HepG2 (cell line): Measurements from ENCODE around the gene GPR148. TPM values are rescaled to one million over a fixed set of nuclear protein-coding genes. Genes with fewer than 3 reads are reported as not detected.

ENCODE experiments used
- ATAC-seq: fragments of 200-7000 bp; cut with Tn5 transposase; 3 replicates; pipeline ENCODE4 v1.9.1; 2020; ENCODE audit warnings: mild to moderate bottlenecking, moderate library complexity
- BruUV-seq: library from RNA; stranded (reverse); fragments of 400-500 nt; replicated peaks from 2 replicates; lab custom pipeline; 2021; lab: Mats Ljungman, UMichigan
- CTCF ChIA-PET: fragments of 300-600 bp; formaldehyde crosslinking; extraction: SDS; loops from one replicate; lab custom pipeline; 2021; ENCODE audit warnings: low total read pairs, inconsistent platforms, low intra/inter-chr PET ratio; lab: Yijun Ruan, JAX
- POLR2A ChIA-PET: fragments of 350-600 bp; sonication (Branson Sonifier 250); formaldehyde crosslinking; loops from one replicate; lab custom pipeline; 2020; ENCODE audit warnings: antibody characterized with exemption, inconsistent platforms; lab: Yijun Ruan, JAX
- DNase-seq: peaks from one replicate; pipeline ENCODE4 v3.0.0-alpha.2; 2015; ENCODE audit warnings: low spot score
- FAIRE-seq: peaks from 3 replicates; lab custom pipeline; 2011; peaks lifted over from hg19 to GRCh38; lab: Jason Lieb, UNC
- H2AFZ ChIP-seq: one replicate; pipeline ENCODE4 v1.6.1; 2011; ENCODE audit warnings: low read length, inconsistent platforms
- H3K27ac ChIP-seq: fragments of 300-600 bp; 3 replicates; pipeline ENCODE4 v1.8.0; 2011; ENCODE audit warnings: mixed run types, mild to moderate bottlenecking, mixed read lengths, low read length, inconsistent platforms; ENCODE audit not compliant: insufficient read depth; ENCODE audit errors: extremely low read length
- H3K27me3 ChIP-seq, 2 experiments: fragments of 200-600 bp in 1 of 2; 2 replicates in 1 of 2; 3 replicates in 1 of 2; pipeline versions ENCODE4 v1.6.0 to v1.8.0; 2011; ENCODE audit warnings: low read length in 2 of 2, mild to moderate bottlenecking in 2 of 2, moderate library complexity in 2 of 2, inconsistent platforms in 1 of 2; ENCODE audit not compliant: insufficient read depth in 2 of 2, control insufficient read depth in 1 of 2
- H3K36me3 ChIP-seq, 2 experiments: fragments of 200-600 bp in 1 of 2; replicated peaks in 1 of 2; 2 replicates in 1 of 2; 3 replicates in 1 of 2; pipeline versions ENCODE4 v1.5.1 to v1.8.0; 2011; ENCODE audit warnings: low read length in 2 of 2, inconsistent platforms in 1 of 2; ENCODE audit not compliant: insufficient read depth in 2 of 2, control insufficient read depth in 1 of 2
- H3K4me1 ChIP-seq: 2 replicates; pipeline ENCODE4 v1.5.1; 2012; ENCODE audit warnings: low read length, inconsistent platforms; ENCODE audit not compliant: insufficient read depth
- H3K4me2 ChIP-seq: 2 replicates; pipeline ENCODE4 v1.6.0; 2011; ENCODE audit warnings: low read depth, low read length, inconsistent platforms
- H3K4me3 ChIP-seq, 3 experiments: fragments of 200-600 bp in 1 of 3; sonication (generic), shearing (Covaris generic) in 1 of 3; replicated peaks in 1 of 3; 2 replicates each; pipeline ENCODE4 v1.5.1; 2011 to 2016; ENCODE audit warnings: low read length in 3 of 3, inconsistent platforms in 2 of 3, low read depth in 2 of 3, mild to moderate bottlenecking in 2 of 3, control low read depth in 1 of 3, mixed read lengths in 1 of 3; ENCODE audit not compliant: insufficient read depth in 1 of 3
- H3K79me2 ChIP-seq: one replicate; pipeline ENCODE4 v1.6.1; 2011; ENCODE audit warnings: low read length, inconsistent platforms; ENCODE audit not compliant: insufficient read depth
- H3K9ac ChIP-seq: 2 replicates; pipeline ENCODE4 v1.6.0; 2011; ENCODE audit warnings: mild to moderate bottlenecking, low read depth, low read length, inconsistent platforms; ENCODE audit not compliant: insufficient read depth
- H3K9me3 ChIP-seq: 2 replicates; pipeline ENCODE4 v1.5.1; 2012; ENCODE audit warnings: mild to moderate bottlenecking, low read length
- H4K20me1 ChIP-seq: 2 replicates; pipeline ENCODE4 v1.6.0; 2011; ENCODE audit warnings: inconsistent platforms, mild to moderate bottlenecking, low read length, moderate library complexity; ENCODE audit not compliant: insufficient read depth
- ATF5 ChIP-seq: sonication (generic); formaldehyde crosslinking; IDR thresholded peaks from 2 replicates; pipeline ENCODE4 v1.4.0; 2020; ENCODE audit warnings: mild to moderate bottlenecking, low read depth, missing genetic modification reagents
- CAMTA2 ChIP-seq: sonication (generic); formaldehyde crosslinking; IDR thresholded peaks from 2 replicates; pipeline ENCODE4 v1.4.0; 2020; ENCODE audit warnings: mild to moderate bottlenecking, missing genetic modification reagents, borderline replicate concordance
- CREB1 ChIP-seq, 2 experiments: fragments of 450-650 bp in 1 of 2; IDR thresholded peaks; 2 replicates each; pipeline ENCODE4 v1.6.1; 2016 to 2017; ENCODE audit warnings: control low read depth in 1 of 2, mild to moderate bottlenecking in 1 of 2, missing compliant biosample characterization in 1 of 2, missing genetic modification characterization in 1 of 2
- GLI4 ChIP-seq: sonication (generic); formaldehyde crosslinking; IDR thresholded peaks from 2 replicates; pipeline ENCODE4 v1.5.1; 2020; ENCODE audit warnings: missing genetic modification reagents, mild to moderate bottlenecking, moderate library complexity, borderline replicate concordance
- NFKB2 ChIP-seq: sonication (generic); formaldehyde crosslinking; IDR thresholded peaks from 2 replicates; pipeline ENCODE4 v1.4.0; 2020; ENCODE audit warnings: missing genetic modification reagents, borderline replicate concordance
- PATZ1 ChIP-seq: sonication (generic); formaldehyde crosslinking; IDR thresholded peaks from 2 replicates; pipeline ENCODE4 v1.4.0; 2020; ENCODE audit warnings: missing genetic modification reagents
- POLR2G ChIP-seq: fragments of 200-400 bp; formaldehyde crosslinking; IDR thresholded peaks from 2 replicates; pipeline ENCODE4 v1.6.1; 2018; ENCODE audit warnings: mild to moderate bottlenecking, low read depth, low read length, moderate library complexity
- TAF1 ChIP-seq: sonication (generic); formaldehyde crosslinking; IDR thresholded peaks from 2 replicates; pipeline ENCODE4 v1.4.0; 2020; ENCODE audit warnings: missing genetic modification reagents
- ZNF30 ChIP-seq: sonication (generic); formaldehyde crosslinking; IDR thresholded peaks from 2 replicates; pipeline ENCODE4 v1.5.0; 2020; ENCODE audit warnings: mild to moderate bottlenecking, missing genetic modification reagents
- ZNF33A ChIP-seq: sonication (generic); formaldehyde crosslinking; IDR thresholded peaks from 2 replicates; pipeline ENCODE4 v1.5.1; 2020; ENCODE audit warnings: missing genetic modification reagents, mild to moderate bottlenecking, moderate library complexity, borderline replicate concordance
- ZNF33B ChIP-seq: sonication (generic); formaldehyde crosslinking; IDR thresholded peaks from 2 replicates; pipeline ENCODE4 v1.5.1; 2020; ENCODE audit warnings: mild to moderate bottlenecking, missing genetic modification reagents
- ZNF414 ChIP-seq: sonication (generic); formaldehyde crosslinking; IDR thresholded peaks from 2 replicates; pipeline ENCODE4 v1.5.0; 2020; ENCODE audit warnings: missing genetic modification reagents
- WGBS: methylation state at CpG from one replicate; pipeline ENCODE4 v1.1.6; 2017; ENCODE audit warnings: low lambda C conversion rate; 5-methylcytosine and 5-hydroxymethylcytosine counted together
- in situ Hi-C: cut with HindIII; loops from 2 replicates; pipeline ENCODE4 v1.10.0; 2017; ENCODE audit warnings: low pct_unique_long_range_greater_than_20kb; ENCODE audit not compliant: extremely low pct_ligation_motif_present
- intact Hi-C: fragments of 100-400 bp; cut with micrococcal nuclease; formaldehyde crosslinking; loops from one replicate; pipeline ENCODE4 v1.10.0; 2022; ENCODE audit not compliant: unreplicated experiment
- polyA plus RNA-seq, 8 experiments: library from polyadenylated mRNA; depleted of rRNA in 3 of 8; stranded (reverse) in 7 of 8; unstranded in 1 of 8; fragments of >200 nt; fragmentation: Illumina TruSeq in 4 of 8; extraction: Trizol in 4 of 8; gene quantifications; 2 replicates each; pipeline versions ENCODE4 v1.2.1 to v1.2.3, GENCODE V29; 2011 to 2016; ENCODE audit warnings: low read depth in 4 of 8, missing spikeins in 1 of 8, mixed read lengths in 1 of 8; ENCODE audit not compliant: insufficient read depth in 1 of 8
- total RNA-seq, 5 experiments: library from RNA; depleted of rRNA; stranded (reverse); fragments of >200 nt; fragmentation: Illumina TruSeq; extraction: Trizol; gene quantifications; 2 replicates each; pipeline ENCODE4 v1.2.3, GENCODE V29; 2016; ENCODE audit warnings: low read depth in 1 of 5

GPR148 gene
- total and polyA plus RNA-seq, 2 of the 13 experiments (the other 11 are each of a cell fraction or from before 2014, with no cell fraction given) = not detected

- TF ChIP-seq POLR2G = no peak
- no peak for TF ChIP-seq ZNF33A (CRISPR knock-in tag)
- TF ChIP-seq ZNF33B (CRISPR knock-in tag) = no peak
- TF ChIP-seq ZNF30 = no peak
- no peak for TF ChIP-seq PATZ1 (CRISPR knock-in tag)
- TF ChIP-seq CAMTA2 = no peak
- TF ChIP-seq ZNF414 = no peak
- no peak for TF ChIP-seq TAF1 (CRISPR knock-in tag)
- TF ChIP-seq CREB1 (IDR thresholded peaks at IDR 0.05) = no peak
- TF ChIP-seq CREB1 (CRISPR knock-in tag; IDR thresholded peaks at IDR 0.05) = no peak
Measured at GRCh38 chr2:130762910-130763385, 34.1 kb downstream of the GPR148 start (continued).

GRCh38 chr2:130763405-130763804 lies 34.5 kb downstream of the GPR148 start:
- H3K36me3 ChIP-seq = no peaks in the 10 kb centered on the region
- H3K4me3 ChIP-seq = no peak overlapping the region
- TF ChIP-seq NFKB2 (CRISPR knock-in tag) (no peak), GLI4 (CRISPR knock-in tag) (no peak), ATF5 (CRISPR knock-in tag) (no peak)
- no peaks in the 10 kb centered on the region for H3K4me1 ChIP-seq
- H3K27me3 ChIP-seq = peaks cover 4 to 36% of the 10 kb centered on the region in 2 experiments; a peak in 3 of 5 replicates
- intact Hi-C loops (no loop called here), in situ Hi-C loops (no loop called here)
- H3K9me3 ChIP-seq = no peaks in the 10 kb centered on the region
- ChIA-PET CTCF (no interaction called here), POLR2A (no interaction called here)
- ATAC-seq (no peak), DNase-seq (no peak), FAIRE-seq (no peak)
- H3K4me2 ChIP-seq = no peak overlapping the region
- H3K79me2 ChIP-seq = no peaks in the 10 kb centered on the region
- H3K27ac ChIP-seq = no peak overlapping the region
- H4K20me1 ChIP-seq = no peaks in the 10 kb centered on the region
- no peak overlapping the region for H3K9ac ChIP-seq
- BruUV-seq = no TSS peak
- H2AFZ ChIP-seq = no peak overlapping the region
- 25% methylated on average over 2 of the region's 12 CpGs for WGBS
